Activated T-cell treated with anti-CD3 and anti-CD28 coated beads for 24 hours (primary cell): ENCODE measurements around the gene EVI5.
A peak's percentile ranks its signal among the peaks of the same experiment; 100 is the strongest.

Experiments used
- DNase-seq: peaks from one replicate; pipeline ENCODE4 v3.0.0-alpha.2; 2020; ENCODE audit warnings: low read depth

EVI5 gene

GRCh38 chr1:92515796-92516201 is 269.1 kb downstream of the EVI5 start:
- no peak for DNase-seq

- no peak for DNase-seq
Measured at GRCh38 chr1:92511541-92511940, 273.4 kb downstream of the EVI5 start.

- no peak for DNase-seq
Measured at GRCh38 chr1:92509619-92510018, 275.3 kb downstream of the EVI5 start.

- DNase-seq, result no peak
Measured at GRCh38 chr1:92505015-92505692, 279.8 kb downstream of the EVI5 start.

GRCh38 chr1:92504291-92505014 is 280.5 kb downstream of the EVI5 start:
- no peak for DNase-seq

GRCh38 chr1:92503926-92504285 is 281.0 kb downstream of the EVI5 start:
- DNase-seq, result no peak

GRCh38 chr1:92503043-92503925 is 281.6 kb downstream of the EVI5 start:
- DNase-seq, result no peak

- DNase-seq, result no peak
Measured at GRCh38 chr1:92502247-92502646, 282.7 kb downstream of the EVI5 start.

- DNase-seq, result no peak
Measured at GRCh38 chr1:92500552-92500951, 284.4 kb downstream of the EVI5 start.

GRCh38 chr1:92495392-92496063 is 289.4 kb downstream of the EVI5 start:
- no peak for DNase-seq

- DNase-seq, result no peak
Measured at GRCh38 chr1:92494485-92495141, 290.3 kb downstream of the EVI5 start.

- no peak for DNase-seq
Measured at GRCh38 chr1:92493139-92493538, 291.8 kb downstream of the EVI5 start.

GRCh38 chr1:92488832-92489231 is 296.1 kb downstream of the EVI5 start:
- DNase-seq, result no peak

- DNase-seq, result no peak
Measured at GRCh38 chr1:92488416-92488815, 296.5 kb downstream of the EVI5 start.

- DNase-seq, result no peak
Measured at GRCh38 chr1:92487078-92487605, 297.8 kb downstream of the EVI5 start.

- DNase-seq, result peak; percentile 71
Measured at GRCh38 chr1:92486251-92487077, 298.4 kb downstream of the EVI5 start, which contains the start of gene GFI1. TSS of gene GFI1 (minus strand) at chr1:92486925. CDS start at chr1:92483487, 3,438 bp downstream.

- peak; percentile 84 for DNase-seq
Measured at GRCh38 chr1:92485381-92486250, 299.3 kb downstream of the EVI5 start.

- DNase-seq, result peak; percentile 72
Measured at GRCh38 chr1:92484472-92485380, 300.2 kb downstream of the EVI5 start.
